HEK293 (cell line): Measurements from ENCODE around the gene MACROH2A1.

Experiments used
- CTCF ChIA-PET: fragments of 350-600 bp; formaldehyde crosslinking; extraction: SDS; loops from one replicate; lab custom pipeline; 2021; ENCODE audit warnings: antibody characterized with exemption; lab: Yijun Ruan, JAX
- POLR2A ChIA-PET: fragments of 300-600 bp; formaldehyde crosslinking; extraction: SDS; loops from one replicate; lab custom pipeline; 2020; ENCODE audit warnings: antibody characterized with exemption, inconsistent platforms; lab: Yijun Ruan, JAX
- H3K27ac ChIP-seq: fragments of 200-500 bp; sonication (Bioruptor generic); 2 replicates; pipeline ENCODE4 v1.5.1; 2014; ENCODE audit warnings: low read depth, low read length, control low read depth, inconsistent platforms; ENCODE audit errors: extremely low read depth
- H3K36me3 ChIP-seq, 2 experiments: fragments of 200-500 bp in 1 of 2; sonication (Bioruptor generic) in 1 of 2; 1 replicate in 1 of 2; 2 replicates in 1 of 2; pipeline ENCODE4 v1.5.1; 2014 to 2017; ENCODE audit warnings: inconsistent platforms in 2 of 2, low read length in 2 of 2; ENCODE audit not compliant: control insufficient read depth in 2 of 2, insufficient read depth in 1 of 2
- H3K4me1 ChIP-seq: fragments of 200-500 bp; sonication (Bioruptor generic); 2 replicates; pipeline ENCODE4 v1.5.1; 2014; ENCODE audit warnings: mild to moderate bottlenecking, low read length, inconsistent platforms; ENCODE audit not compliant: control insufficient read depth, insufficient read depth
- H3K4me3 ChIP-seq: 2 replicates; pipeline ENCODE4 v1.5.1; 2011; ENCODE audit warnings: low read depth, mild to moderate bottlenecking, control low read depth, low read length, moderate library complexity
- H3K9me3 ChIP-seq: fragments of 200-500 bp; sonication (Bioruptor generic); 2 replicates; pipeline ENCODE4 v1.5.1; 2014; ENCODE audit warnings: low read depth, low read length, inconsistent platforms; ENCODE audit not compliant: control insufficient read depth, insufficient read depth
- GLIS1 ChIP-seq: fragments of 450-650 bp; formaldehyde crosslinking; IDR thresholded peaks from 2 replicates; pipeline ENCODE4 v1.5.1; 2016; ENCODE audit warnings: missing biosample characterization, missing genetic modification characterization
- GLIS2 ChIP-seq: fragments of 450-650 bp; formaldehyde crosslinking; IDR thresholded peaks from 2 replicates; pipeline ENCODE4 v1.5.1; 2016; ENCODE audit warnings: missing biosample characterization, missing genetic modification characterization
- HOXC10 ChIP-seq: sonication (generic); formaldehyde crosslinking; IDR thresholded peaks from 2 replicates; pipeline ENCODE4 v1.8.1; 2023; ENCODE audit warnings: mild to moderate bottlenecking, missing genetic modification reagents
- HOXD13 ChIP-seq: sonication (generic); formaldehyde crosslinking; IDR thresholded peaks from 2 replicates; pipeline ENCODE4 v1.8.0; 2022; ENCODE audit warnings: missing genetic modification reagents, borderline replicate concordance
- KLF1 ChIP-seq: fragments of 450-650 bp; formaldehyde crosslinking; IDR thresholded peaks from 2 replicates; pipeline ENCODE4 v1.5.1; 2016; ENCODE audit warnings: missing biosample characterization, missing genetic modification characterization
- MEIS1 ChIP-seq: sonication (generic); formaldehyde crosslinking; IDR thresholded peaks from 2 replicates; pipeline ENCODE4 v1.8.1; 2022; ENCODE audit warnings: missing genetic modification reagents, mild to moderate bottlenecking, borderline replicate concordance
- MZF1 ChIP-seq: fragments of 450-650 bp; formaldehyde crosslinking; IDR thresholded peaks from 2 replicates; pipeline ENCODE4 v1.5.1; 2017; ENCODE audit warnings: missing biosample characterization, missing genetic modification characterization, borderline replicate concordance
- SP2 ChIP-seq: fragments of 450-650 bp; formaldehyde crosslinking; IDR thresholded peaks from 2 replicates; pipeline ENCODE4 v1.5.1; 2016; ENCODE audit warnings: missing biosample characterization, missing genetic modification characterization
- TSHZ1 ChIP-seq: fragments of 450-650 bp; formaldehyde crosslinking; IDR thresholded peaks from 2 replicates; pipeline ENCODE4 v1.5.1; 2016; ENCODE audit warnings: missing biosample characterization, missing genetic modification characterization, borderline replicate concordance
- ZBTB21 ChIP-seq: fragments of 450-650 bp; formaldehyde crosslinking; IDR thresholded peaks from 2 replicates; pipeline ENCODE4 v1.5.1; 2017; ENCODE audit warnings: missing biosample characterization, missing genetic modification characterization
- ZFHX2 ChIP-seq: fragments of 450-650 bp; formaldehyde crosslinking; conservative IDR thresholded peaks from 2 replicates; pipeline ENCODE4 v1.5.1; 2016; ENCODE audit warnings: missing biosample characterization, missing genetic modification characterization
- ZNF138 ChIP-seq: fragments of 450-650 bp; formaldehyde crosslinking; IDR thresholded peaks from 2 replicates; pipeline ENCODE4 v1.5.1; 2016; ENCODE audit warnings: missing biosample characterization, missing genetic modification characterization, borderline replicate concordance
- ZNF174 ChIP-seq: fragments of 450-650 bp; formaldehyde crosslinking; IDR thresholded peaks from 2 replicates; pipeline ENCODE4 v1.5.0; 2017; ENCODE audit warnings: missing biosample characterization, mild to moderate bottlenecking, missing genetic modification characterization
- ZNF175 ChIP-seq: fragments of 450-650 bp; formaldehyde crosslinking; IDR thresholded peaks from 2 replicates; pipeline ENCODE4 v1.5.1; 2016; ENCODE audit warnings: missing biosample characterization, missing genetic modification characterization
- ZNF26 ChIP-seq: fragments of 450-650 bp; formaldehyde crosslinking; IDR thresholded peaks from 2 replicates; pipeline ENCODE4 v1.5.1; 2016; ENCODE audit warnings: missing biosample characterization, missing genetic modification characterization
- ZNF449 ChIP-seq: fragments of 450-650 bp; formaldehyde crosslinking; IDR thresholded peaks from 2 replicates; pipeline ENCODE4 v1.5.1; 2017; ENCODE audit warnings: missing biosample characterization, mild to moderate bottlenecking, missing genetic modification characterization, moderate library complexity
- ZNF548 ChIP-seq: fragments of 450-650 bp; formaldehyde crosslinking; IDR thresholded peaks from 2 replicates; pipeline ENCODE4 v1.5.1; 2016; ENCODE audit warnings: missing biosample characterization, missing genetic modification characterization
- ZNF555 ChIP-seq: fragments of 450-650 bp; formaldehyde crosslinking; conservative IDR thresholded peaks from 2 replicates; pipeline ENCODE4 v1.5.1; 2017; ENCODE audit warnings: missing biosample characterization, mild to moderate bottlenecking, missing genetic modification characterization, inconsistent platforms
- ZNF623 ChIP-seq: fragments of 450-650 bp; formaldehyde crosslinking; IDR thresholded peaks from 2 replicates; pipeline ENCODE4 v1.5.1; 2016; ENCODE audit warnings: missing biosample characterization, missing genetic modification characterization
- ZNF645 ChIP-seq: fragments of 450-650 bp; formaldehyde crosslinking; IDR thresholded peaks from 2 replicates; pipeline ENCODE4; 2016; ENCODE audit warnings: missing biosample characterization, missing genetic modification characterization
- ZNF658 ChIP-seq: fragments of 450-650 bp; formaldehyde crosslinking; IDR thresholded peaks from 2 replicates; pipeline ENCODE4; 2016; ENCODE audit warnings: missing biosample characterization, missing genetic modification characterization
- ZNF670 ChIP-seq: fragments of 450-650 bp; formaldehyde crosslinking; IDR thresholded peaks from 2 replicates; pipeline ENCODE4 v1.5.1; 2016; ENCODE audit warnings: missing biosample characterization, missing genetic modification characterization, low read depth
- ZNF791 ChIP-seq: fragments of 450-650 bp; formaldehyde crosslinking; IDR thresholded peaks from 2 replicates; pipeline ENCODE4 v1.5.1; 2016; ENCODE audit warnings: missing biosample characterization, missing genetic modification characterization
- ZSCAN16 ChIP-seq: fragments of 450-650 bp; formaldehyde crosslinking; IDR thresholded peaks from 2 replicates; pipeline ENCODE4 v1.5.1; 2016; ENCODE audit warnings: missing biosample characterization, missing genetic modification characterization

MACROH2A1 gene

GRCh38 chr5:135313405-135313804 lies 85.6 kb downstream of the MACROH2A1 start:
- ChIA-PET POLR2A (no interaction called here), CTCF (no interaction called here)
- no peaks in the 10 kb centered on the region for H3K4me1 ChIP-seq
- no peak overlapping the region for H3K27ac ChIP-seq
- no peak overlapping the region for H3K4me3 ChIP-seq
- H3K9me3 ChIP-seq, result no peaks in the 10 kb centered on the region
- no peaks in the 10 kb centered on the region for H3K36me3 ChIP-seq
- TF ChIP-seq ZNF449 (no peak), MZF1 (tag by site-specific recombination) (no peak), HOXD13 (CRISPR knock-in tag) (no peak), ZNF174 (no peak), ZNF26 (no peak), ZNF658 (no peak), ZNF645 (no peak), GLIS1 (tag by site-specific recombination) (no peak), SP2 (no peak), ZNF791 (no peak), ZFHX2 (tag by site-specific recombination) (no peak), ZNF548 (tag by site-specific recombination) (no peak), ZNF175 (tag by site-specific recombination) (no peak), MEIS1 (CRISPR knock-in tag) (no peak), ZNF670 (tag by site-specific recombination) (no peak)
- TF ChIP-seq, all 188 proteins: peak for 0

- no peaks in the 10 kb centered on the region for H3K9me3 ChIP-seq
- CTCF ChIA-PET, result no interaction called here
These were observed 86.6 kb downstream of the MACROH2A1 start for GRCh38 chr5:135312255-135312935.

More at GRCh38 chr5:135312255-135312935, 86.6 kb downstream of the MACROH2A1 start:
- H3K36me3 ChIP-seq, result no peaks in the 10 kb centered on the region
- TF ChIP-seq KLF1 (no peak), TSHZ1 (tag by site-specific recombination) (no peak), ZNF555 (tag by site-specific recombination) (no peak), ZBTB21 (no peak), GLIS2 (tag by site-specific recombination) (no peak), ZNF138 (no peak), ZNF623 (tag by site-specific recombination) (no peak), ZSCAN16 (tag by site-specific recombination) (no peak), HOXC10 (CRISPR knock-in tag) (no peak)
- no peak overlapping the region for H3K27ac ChIP-seq
- POLR2A ChIA-PET, result no interaction called here
- H3K4me1 ChIP-seq, result no peaks in the 10 kb centered on the region
- no peak overlapping the region for H3K4me3 ChIP-seq
